ENCODE results near the gene CDK4.
"Not testable (repeated sequence)": the region's sequence is repeated elsewhere in the genome, so short reads cannot be mapped to it uniquely, and the experiment has no call there.

The CDK4 gene

DNA sequence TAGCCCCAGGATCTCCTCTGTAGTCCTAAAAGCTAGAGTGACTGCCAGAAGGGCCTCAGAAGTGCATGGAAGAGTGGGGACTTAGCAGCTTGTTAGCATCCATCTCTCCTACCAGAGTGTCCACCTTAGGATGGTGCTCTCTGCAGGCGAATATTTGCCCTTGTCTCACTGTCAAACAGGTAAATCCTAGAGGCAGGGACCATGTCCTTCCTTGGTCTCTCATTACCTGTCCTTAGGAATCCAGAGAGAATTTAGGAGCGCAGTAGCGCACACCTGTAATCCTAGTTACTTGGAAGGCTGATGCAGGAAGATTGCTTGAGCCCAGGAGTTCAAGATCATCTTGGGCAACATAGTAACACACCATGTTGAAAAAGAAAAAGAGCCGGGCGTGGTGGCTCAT is 35.0 kb downstream of the CDK4 start:
- TF ChIP-seq, protein P1, sequence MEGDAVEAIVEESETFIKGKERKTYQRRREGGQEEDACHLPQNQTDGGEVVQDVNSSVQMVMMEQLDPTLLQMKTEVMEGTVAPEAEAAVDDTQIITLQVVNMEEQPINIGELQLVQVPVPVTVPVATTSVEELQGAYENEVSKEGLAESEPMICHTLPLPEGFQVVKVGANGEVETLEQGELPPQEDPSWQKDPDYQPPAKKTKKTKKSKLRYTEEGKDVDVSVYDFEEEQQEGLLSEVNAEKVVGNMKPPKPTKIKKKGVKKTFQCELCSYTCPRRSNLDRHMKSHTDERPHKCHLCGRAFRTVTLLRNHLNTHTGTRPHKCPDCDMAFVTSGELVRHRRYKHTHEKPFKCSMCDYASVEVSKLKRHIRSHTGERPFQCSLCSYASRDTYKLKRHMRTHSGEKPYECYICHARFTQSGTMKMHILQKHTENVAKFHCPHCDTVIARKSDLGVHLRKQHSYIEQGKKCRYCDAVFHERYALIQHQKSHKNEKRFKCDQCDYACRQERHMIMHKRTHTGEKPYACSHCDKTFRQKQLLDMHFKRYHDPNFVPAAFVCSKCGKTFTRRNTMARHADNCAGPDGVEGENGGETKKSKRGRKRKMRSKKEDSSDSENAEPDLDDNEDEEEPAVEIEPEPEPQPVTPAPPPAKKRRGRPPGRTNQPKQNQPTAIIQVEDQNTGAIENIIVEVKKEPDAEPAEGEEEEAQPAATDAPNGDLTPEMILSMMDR (IDR thresholded peaks at IDR 0.05): no peak
- no peak for TF ChIP-seq ZFX (IDR thresholded peaks at IDR 0.05; ENCODE audit: borderline replicate concordance)
- no peak overlapping the region for H3K27ac ChIP-seq

DNA sequence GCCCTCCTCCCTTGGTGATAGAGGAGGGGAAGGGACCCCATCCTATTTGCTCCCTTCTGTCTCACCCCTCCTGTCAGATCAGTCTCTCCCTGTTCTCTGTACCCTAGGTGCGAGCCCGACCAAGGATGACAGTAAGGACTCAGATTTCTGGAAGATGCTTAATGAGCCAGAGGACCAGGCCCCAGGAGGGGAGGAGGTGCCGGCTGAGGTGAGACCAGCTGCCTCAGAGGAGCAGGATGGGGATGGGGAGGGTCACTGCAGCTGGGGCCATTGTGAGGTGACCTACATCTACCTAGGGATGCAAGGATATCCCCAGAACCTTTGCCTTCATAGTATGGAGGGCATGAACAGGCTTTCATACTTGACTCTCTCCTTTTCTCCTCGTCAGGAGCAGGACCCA is 35.8 kb downstream of the CDK4 start:
- TF ChIP-seq, protein P1 (IDR thresholded peaks at IDR 0.05): no peak
- TF ChIP-seq ZFX (IDR thresholded peaks at IDR 0.05; ENCODE audit: borderline replicate concordance): no peak
- no peak overlapping the region for H3K27ac ChIP-seq

DNA sequence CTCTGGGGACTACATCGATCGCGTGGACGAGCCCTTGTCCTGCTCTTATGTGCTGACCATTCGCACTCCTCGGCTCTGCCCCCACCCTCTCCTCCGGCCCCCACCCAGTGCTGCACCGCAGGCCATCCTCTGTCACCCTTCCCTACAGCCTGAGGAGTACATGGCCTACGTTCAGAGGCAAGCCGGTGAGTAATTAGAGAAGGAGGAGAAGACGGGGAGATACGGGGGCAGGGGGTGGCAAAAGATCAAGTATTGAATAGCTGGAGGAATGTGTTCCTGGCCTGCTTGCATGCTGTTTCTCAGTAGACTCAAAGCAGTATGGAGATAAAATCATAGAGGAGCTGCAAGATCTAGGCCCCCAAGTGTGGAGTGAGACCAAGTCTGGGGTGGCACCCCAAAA is 36.3 kb downstream of the CDK4 start:
- no peak overlapping the region for H3K27ac ChIP-seq
- TF ChIP-seq, protein P1 (IDR thresholded peaks at IDR 0.05): no peak
- no peak for TF ChIP-seq ZFX (IDR thresholded peaks at IDR 0.05; ENCODE audit: borderline replicate concordance)

DNA sequence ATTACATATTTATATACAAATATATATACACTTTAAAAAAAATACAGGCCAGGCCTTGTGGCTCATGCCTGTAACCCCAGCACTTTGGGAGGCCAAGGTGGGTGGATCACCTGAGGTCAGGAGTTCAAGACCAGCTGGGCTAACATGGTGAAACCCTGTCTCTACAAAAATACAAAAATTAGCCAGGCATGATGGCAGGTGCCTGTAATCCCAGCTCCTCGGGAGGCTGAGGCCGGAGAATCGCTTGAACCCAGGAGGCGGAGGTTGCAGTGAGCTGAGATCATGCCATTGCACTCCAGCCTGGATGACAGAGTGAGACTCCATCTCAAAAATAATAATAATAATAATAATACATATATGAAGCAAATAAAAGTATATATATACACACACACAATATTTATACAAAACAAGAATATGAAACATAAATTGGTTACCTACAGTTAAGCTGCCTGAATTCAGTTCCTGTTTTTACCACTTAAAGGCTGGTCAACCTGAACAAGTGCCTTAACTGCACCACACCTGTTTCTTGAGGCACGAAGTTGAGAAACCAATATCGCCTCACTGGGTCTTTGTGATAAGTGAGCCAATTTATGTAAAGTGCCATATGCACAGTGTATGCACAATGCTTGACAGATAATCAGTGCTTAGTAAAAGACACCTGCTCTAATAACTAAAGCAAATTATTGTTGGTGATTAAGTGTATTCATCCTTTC is 36.9 kb downstream of the CDK4 start:
- not testable (repeated sequence) for H3K27ac ChIP-seq

DNA sequence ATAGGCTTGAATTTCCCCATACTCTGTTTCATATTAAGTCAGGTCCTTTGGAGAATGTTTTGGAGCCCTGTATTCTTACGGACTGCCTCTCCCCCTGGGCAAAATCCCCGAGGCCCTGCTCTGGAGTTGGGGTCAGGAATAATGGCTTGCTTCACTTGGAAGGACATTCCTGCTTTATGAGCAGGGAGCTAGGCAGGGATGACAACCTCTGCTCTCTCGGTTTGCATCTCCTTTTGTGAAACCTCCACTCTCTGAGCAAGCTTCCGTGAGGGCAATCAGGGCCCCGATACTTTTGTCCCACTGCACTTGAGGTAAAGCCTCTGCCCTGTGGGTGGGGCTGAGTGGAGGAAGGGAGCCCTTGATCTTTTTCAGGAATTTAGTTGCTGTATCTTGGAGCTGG is 38.9 kb downstream of the CDK4 start:
- no peak overlapping the region for H3K27ac ChIP-seq
- no peak for TF ChIP-seq ZFX (IDR thresholded peaks at IDR 0.05; ENCODE audit: borderline replicate concordance)
- TF ChIP-seq, protein P1 (IDR thresholded peaks at IDR 0.05): no peak

DNA sequence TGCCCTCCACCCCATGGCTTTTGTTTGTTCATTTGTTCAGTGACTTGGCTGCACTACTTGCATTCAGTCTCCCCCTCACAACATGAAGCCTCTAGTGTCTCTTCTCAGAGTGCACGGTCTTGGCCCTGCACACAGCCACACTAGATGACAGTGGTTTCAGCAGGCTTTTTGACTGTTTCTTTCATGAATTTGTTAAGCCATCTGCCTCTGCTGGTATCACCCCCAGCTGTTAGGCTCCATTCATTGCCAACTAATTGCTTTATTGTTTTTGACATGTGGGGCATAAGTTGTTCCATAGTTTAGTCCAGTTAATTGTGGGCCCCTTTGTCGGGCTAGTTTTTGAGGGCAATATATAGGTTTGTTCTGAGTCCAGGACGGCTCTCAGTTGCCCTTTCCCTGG is 39.4 kb downstream of the CDK4 start:
- no peak for TF ChIP-seq ZFX (IDR thresholded peaks at IDR 0.05; ENCODE audit: borderline replicate concordance)
- TF ChIP-seq, protein P1 (IDR thresholded peaks at IDR 0.05): no peak
- no peak overlapping the region for H3K27ac ChIP-seq

DNA sequence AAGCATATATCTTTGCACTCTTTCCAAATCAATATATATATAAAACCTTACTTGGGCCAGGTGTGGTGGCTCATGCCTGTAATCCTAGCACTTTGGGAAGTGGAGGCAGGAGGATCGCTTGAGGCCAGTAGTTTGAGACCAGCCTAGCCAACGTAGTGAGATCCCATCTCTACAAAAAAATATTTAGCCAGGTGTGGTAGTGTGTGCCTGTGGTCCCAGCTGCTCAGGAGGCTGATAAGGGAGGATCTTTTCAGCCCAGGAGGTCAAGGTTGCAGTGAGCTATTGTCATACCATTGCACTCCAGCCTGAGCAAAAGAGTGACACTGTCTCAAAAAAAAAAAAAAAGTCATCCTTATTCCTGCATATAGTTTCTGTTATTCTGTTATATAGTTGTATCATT is 43.8 kb downstream of the CDK4 start:
- no peak for TF ChIP-seq ZFX (IDR thresholded peaks at IDR 0.05; ENCODE audit: borderline replicate concordance)
- TF ChIP-seq, protein P1 (IDR thresholded peaks at IDR 0.05): no peak
- H3K27ac ChIP-seq: no peak overlapping the region

DNA sequence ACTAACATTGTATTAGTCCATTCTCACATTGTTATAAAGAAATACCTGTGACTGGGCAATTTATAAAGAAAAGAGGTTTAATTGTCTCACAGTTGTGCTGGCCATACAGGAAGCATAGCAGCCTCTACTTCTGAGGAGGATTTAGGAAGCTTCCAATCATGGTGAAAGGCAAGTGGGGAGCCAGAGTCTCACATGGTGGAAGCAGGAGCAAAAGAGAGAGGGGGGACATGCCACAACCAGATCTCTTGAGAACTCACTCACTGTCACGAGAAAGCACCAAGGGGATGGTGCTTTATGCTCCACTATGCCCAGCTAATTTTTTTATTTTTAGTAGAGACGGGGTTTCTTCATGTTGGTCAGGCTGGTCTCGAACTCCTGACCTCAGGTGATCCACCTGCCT is 44.9 kb downstream of the CDK4 start:
- TF ChIP-seq ZFX (IDR thresholded peaks at IDR 0.05; ENCODE audit: borderline replicate concordance): no peak
- TF ChIP-seq, protein P1 (IDR thresholded peaks at IDR 0.05): no peak

More for the DNA sequence above, 44.9 kb downstream of the CDK4 start:
- no peak overlapping the region for H3K27ac ChIP-seq
